H1 (cell line): Measurements from ENCODE around the gene SMG5. TPM values are rescaled to one million over a fixed set of nuclear protein-coding genes. Genes with fewer than 3 reads are reported as not detected.

Source experiments
- CTCF ChIA-PET: fragments of 300-600 bp; sonication (Branson Sonifier 250); formaldehyde crosslinking; loops from one replicate; lab custom pipeline; 2021; ENCODE audit not compliant: partially characterized antibody; lab: Charles Lee
- POLR2A ChIA-PET: fragments of 300-600 bp; sonication (Branson Sonifier 250); formaldehyde crosslinking; loops from one replicate; lab custom pipeline; 2021; ENCODE audit warnings: inconsistent platforms; ENCODE audit not compliant: partially characterized antibody; lab: Charles Lee
- DNase-seq, 2 experiments: peaks; one replicate each; pipeline versions ENCODE4 v3.0.0 to v3.0.0-alpha.2; 2010 to 2022; ENCODE audit warnings: low spot score in 2 of 2, low read depth in 1 of 2, mixed read lengths in 1 of 2
- FAIRE-seq: peaks from 2 replicates; lab custom pipeline; 2011; peaks lifted over from hg19 to GRCh38; lab: Jason Lieb, UNC
- H2AFZ ChIP-seq: 2 replicates; pipeline ENCODE4 v1.8.1; 2012; ENCODE audit warnings: low read length, inconsistent platforms
- H2AK5ac ChIP-seq: 2 replicates; pipeline ENCODE4 v1.6.1; 2013; ENCODE audit warnings: low read depth, low read length
- H2BK120ac ChIP-seq: replicated peaks from 2 replicates; pipeline ENCODE3; 2013; ENCODE audit warnings: low read depth, low read length, inconsistent platforms
- H2BK12ac ChIP-seq: 2 replicates; pipeline ENCODE4 v1.6.1; 2013; ENCODE audit warnings: low read depth, low read length
- H2BK15ac ChIP-seq: 2 replicates; pipeline ENCODE4 v1.6.1; 2013; ENCODE audit warnings: low read length
- H2BK20ac ChIP-seq: 2 replicates; pipeline ENCODE4 v1.6.1; 2013; ENCODE audit warnings: low read length
- H2BK5ac ChIP-seq: 2 replicates; pipeline ENCODE4 v1.6.1; 2013; ENCODE audit warnings: low read depth, low read length
- H3K14ac ChIP-seq: 2 replicates; pipeline ENCODE4 v1.6.1; 2013; ENCODE audit warnings: inconsistent platforms; ENCODE audit not compliant: insufficient read length
- H3K18ac ChIP-seq: 2 replicates; pipeline ENCODE4 v1.6.1; 2013; ENCODE audit warnings: low read length; ENCODE audit errors: extremely low read depth
- H3K23ac ChIP-seq: 2 replicates; pipeline ENCODE4 v1.6.1; 2013; ENCODE audit warnings: inconsistent platforms; ENCODE audit not compliant: insufficient read length
- H3K23me2 ChIP-seq: 2 replicates; pipeline ENCODE4 v1.6.1; 2013; ENCODE audit warnings: low read depth, low read length
- H3K27ac ChIP-seq: 2 replicates; pipeline ENCODE4 v1.6.1; 2011; ENCODE audit warnings: low read depth, low read length, inconsistent platforms
- H3K27me3 ChIP-seq, 4 experiments: replicated peaks in 1 of 4; 1 replicate in 1 of 4; 2 replicates in 3 of 4; pipeline versions ENCODE4 v1.6.1 to v1.8.1; 2011 to 2013; ENCODE audit warnings: low read length in 3 of 4, mild to moderate bottlenecking in 3 of 4, inconsistent platforms in 2 of 4, mixed read lengths in 2 of 4, moderate library complexity in 1 of 4; ENCODE audit not compliant: control insufficient read depth in 3 of 4, insufficient read depth in 3 of 4; ENCODE audit errors: extremely low read depth in 1 of 4
- H3K36me3 ChIP-seq, 4 experiments: 2 replicates each; pipeline versions ENCODE4 v1.6.1 to v1.8.1; 2011 to 2013; ENCODE audit warnings: mild to moderate bottlenecking in 4 of 4, low read length in 3 of 4, moderate library complexity in 2 of 4, control low read depth in 1 of 4, inconsistent platforms in 1 of 4; ENCODE audit not compliant: insufficient read depth in 4 of 4, control insufficient read depth in 2 of 4
- H3K4ac ChIP-seq: replicated peaks from 2 replicates; pipeline ENCODE3; 2013; ENCODE audit warnings: low read length, low read depth, mixed read lengths, inconsistent platforms; ENCODE audit not compliant: insufficient read length
- H3K4me1 ChIP-seq, 4 experiments: replicated peaks in 1 of 4; 1 replicate in 1 of 4; 2 replicates in 3 of 4; pipeline versions ENCODE4 v1.6.1 to v1.8.1; 2011 to 2013; ENCODE audit warnings: low read length in 3 of 4, inconsistent platforms in 2 of 4, mixed read lengths in 1 of 4; ENCODE audit not compliant: insufficient read depth in 4 of 4, control insufficient read depth in 3 of 4
- H3K4me2 ChIP-seq, 2 experiments: 2 replicates each; pipeline versions ENCODE4 v1.6.1 to v1.8.1; 2011 to 2013; ENCODE audit warnings: low read depth in 2 of 2, low read length in 2 of 2, control low read depth in 1 of 2, inconsistent platforms in 1 of 2, mild to moderate bottlenecking in 1 of 2; ENCODE audit not compliant: insufficient read depth in 1 of 2
- H3K4me3 ChIP-seq, 4 experiments: fragments of 200-600, 300-600 bp in 1 of 4; sonication (generic), shearing (Covaris generic), sonication (Bioruptor Twin) in 1 of 4; 2 replicates each; pipeline versions ENCODE4 v1.5.1 to v1.8.1; 2011 to 2016; ENCODE audit warnings: low read length in 4 of 4, low read depth in 3 of 4, control low read depth in 2 of 4, inconsistent platforms in 2 of 4, mild to moderate bottlenecking in 2 of 4, mixed read lengths in 1 of 4, moderate library complexity in 1 of 4; ENCODE audit not compliant: insufficient read depth in 2 of 4; ENCODE audit errors: extremely low read depth in 1 of 4
- H3K56ac ChIP-seq: replicated peaks from 2 replicates; pipeline ENCODE3; 2013; ENCODE audit warnings: low read depth, mild to moderate bottlenecking, mixed read lengths, low read length, inconsistent platforms; ENCODE audit not compliant: insufficient read length
- H3K79me1 ChIP-seq: 2 replicates; pipeline ENCODE4 v1.6.1; 2013; ENCODE audit warnings: low read depth, low read length, control low read depth
- H3K79me2 ChIP-seq, 2 experiments: 2 replicates each; pipeline versions ENCODE4 v1.6.1 to v1.8.1; 2012 to 2013; ENCODE audit warnings: low read length in 2 of 2, mild to moderate bottlenecking in 2 of 2, inconsistent platforms in 1 of 2; ENCODE audit not compliant: insufficient read depth in 2 of 2, control insufficient read depth in 1 of 2
- H3K9ac ChIP-seq, 4 experiments: replicated peaks in 1 of 4; 1 replicate in 1 of 4; 2 replicates in 3 of 4; pipeline versions ENCODE4 v1.6.1 to v1.8.1; 2011 to 2013; ENCODE audit warnings: low read depth in 3 of 4, low read length in 3 of 4, control low read depth in 2 of 4, mild to moderate bottlenecking in 2 of 4, moderate library complexity in 2 of 4, inconsistent platforms in 1 of 4; ENCODE audit errors: extremely low read depth in 1 of 4
- H3K9me3 ChIP-seq, 2 experiments: 2 replicates each; pipeline versions ENCODE4 v1.6.1 to v1.8.1; 2012 to 2013; ENCODE audit warnings: mild to moderate bottlenecking in 2 of 2, moderate library complexity in 2 of 2, control low read depth in 1 of 2, inconsistent platforms in 1 of 2, low read depth in 1 of 2, low read length in 1 of 2, mixed read lengths in 1 of 2; ENCODE audit not compliant: insufficient read depth in 2 of 2
- H4K20me1 ChIP-seq, 2 experiments: replicated peaks in 1 of 2; 2 replicates each; pipeline versions ENCODE3 to v1.8.1; 2011 to 2013; ENCODE audit warnings: inconsistent platforms in 2 of 2, low read length in 2 of 2, mild to moderate bottlenecking in 1 of 2; ENCODE audit not compliant: insufficient read depth in 2 of 2, control insufficient read depth in 1 of 2
- H4K5ac ChIP-seq: 2 replicates; pipeline ENCODE4 v1.6.1; 2013; ENCODE audit warnings: low read length, low read depth, mixed read lengths, inconsistent platforms; ENCODE audit not compliant: insufficient read length
- H4K8ac ChIP-seq: 2 replicates; pipeline ENCODE4 v1.8.0; 2013; ENCODE audit warnings: mild to moderate bottlenecking, moderate library complexity, low read length, inconsistent platforms; ENCODE audit not compliant: insufficient read depth; ENCODE audit errors: extremely low read depth
- H4K91ac ChIP-seq: replicated peaks from 2 replicates; pipeline ENCODE3; 2013; ENCODE audit warnings: low read length, mixed read lengths, inconsistent platforms; ENCODE audit not compliant: insufficient read length
- BRCA1 ChIP-seq: IDR thresholded peaks from 2 replicates; pipeline ENCODE4 v1.6.1; 2012; ENCODE audit warnings: low read depth, low read length, improper control_type of control experiment
- CBX5 ChIP-seq: fragments of 300-800, 300-1000 bp; sonication (generic); IDR thresholded peaks from 2 replicates; pipeline ENCODE4 v1.7.1; 2016; ENCODE audit warnings: antibody characterized with exemption, low read length, low read depth
- CREB1 ChIP-seq: IDR thresholded peaks from 2 replicates; pipeline ENCODE4 v1.6.1; 2012; ENCODE audit warnings: inconsistent platforms
- EGR1 ChIP-seq: IDR thresholded peaks from 2 replicates; pipeline ENCODE4 v1.6.1; 2011; ENCODE audit warnings: low read depth, low read length, borderline replicate concordance
- FOSL1 ChIP-seq: IDR thresholded peaks from 2 replicates; pipeline ENCODE4 v1.6.1; 2011; ENCODE audit warnings: mild to moderate bottlenecking, low read depth, low read length, moderate library complexity; ENCODE audit not compliant: insufficient read depth
- HDAC6 ChIP-seq: IDR thresholded peaks from one replicate; pipeline ENCODE4 v1.7.1; 2012; ENCODE audit warnings: low read depth, mild to moderate bottlenecking, inconsistent platforms, low read length, moderate library complexity
- JUND ChIP-seq: IDR thresholded peaks from 2 replicates; pipeline ENCODE4 v1.6.1; 2011; ENCODE audit warnings: mild to moderate bottlenecking, improper control_type of control experiment, low read length
- KDM4A ChIP-seq: IDR thresholded peaks from one replicate; pipeline ENCODE4 v1.7.1; 2012; ENCODE audit warnings: low read depth, mild to moderate bottlenecking, moderate library complexity, low read length, inconsistent platforms; ENCODE audit not compliant: severe bottlenecking
- POU5F1 ChIP-seq: IDR thresholded peaks from 2 replicates; pipeline ENCODE4 v1.6.1; 2011; ENCODE audit warnings: low read depth, mild to moderate bottlenecking, low read length, moderate library complexity
- RXRA ChIP-seq: IDR thresholded peaks from 2 replicates; pipeline ENCODE4 v1.6.1; 2011; ENCODE audit warnings: low read depth, mild to moderate bottlenecking, low read length, moderate library complexity; ENCODE audit not compliant: insufficient read depth
- SIN3A ChIP-seq, 2 experiments: IDR thresholded peaks in 1 of 2; conservative IDR thresholded peaks in 1 of 2; 2 replicates each; pipeline ENCODE4 v1.6.1; 2011 to 2012; ENCODE audit warnings: low read length in 2 of 2, improper control_type of control experiment in 1 of 2, low read depth in 1 of 2, mild to moderate bottlenecking in 1 of 2
- SIX5 ChIP-seq: IDR thresholded peaks from 2 replicates; pipeline ENCODE4 v1.6.1; 2011; ENCODE audit warnings: mild to moderate bottlenecking, low read depth, low read length
- SP1 ChIP-seq: IDR thresholded peaks from 2 replicates; pipeline ENCODE4 v1.6.1; 2011; ENCODE audit warnings: low read depth, low read length
- SP2 ChIP-seq: IDR thresholded peaks from 2 replicates; pipeline ENCODE4 v1.6.1; 2012; ENCODE audit warnings: mild to moderate bottlenecking, low read length, inconsistent platforms
- WGBS, 2 experiments: shearing (Covaris generic) in 1 of 2; methylation state at CpG; one replicate each; pipeline versions ENCODE4 v1.1.6 to v1.1.7; 2013 to 2015; ENCODE audit warnings: low lambda C conversion rate in 2 of 2, mixed read lengths in 2 of 2, inconsistent platforms in 1 of 2, low coverage in 1 of 2, missing lambda C conversion rate in 1 of 2; ENCODE audit not compliant: insufficient replicate concordance in 2 of 2, insufficient coverage in 1 of 2, insufficient read length in 1 of 2; ENCODE audit errors: extremely low coverage in 1 of 2, missing lambda C conversion rate in 1 of 2; 5-methylcytosine and 5-hydroxymethylcytosine counted together
- polyA plus RNA-seq, 7 experiments: library from polyadenylated mRNA; depleted of rRNA in 3 of 7; stranded (reverse) in 5 of 7; unstranded in 2 of 7; fragments of >200 nt in 5 of 7; fragments of 200-250 nt in 2 of 7; gene quantifications; 1 replicate in 5 of 7; 2 replicates in 1 of 7; 4 replicates in 1 of 7; pipeline versions ENCODE4 v1.2.1 to v1.2.3, GENCODE V29; 2011 to 2013; ENCODE audit warnings: missing spikeins in 2 of 7, mixed read lengths in 2 of 7
- total RNA-seq: library from RNA; stranded (reverse); fragmentation: NEBNext Ultra II Directional; extraction: Animal tissue kit (Norgen Biotek cat#: 25700); gene quantifications from 2 replicates; pipeline ENCODE4 v1.2.1, GENCODE V29; 2021

The SMG5 gene
- total and polyA plus RNA-seq, 2 of the 8 experiments (the other 6 are each of a cell fraction or from before 2014, with no cell fraction given): 32.7 to 98.0 TPM

GRCh38 chr1:156246241-156246780 lies 36.3 kb downstream of the SMG5 start:
- H2BK5ac ChIP-seq: no peak overlapping the region
- no peak overlapping the region for H4K91ac ChIP-seq
- H3K36me3 ChIP-seq: peaks cover 7 to 24% (median 14%) of the 10 kb centered on the region in 4 experiments
- no peak overlapping the region for H3K4ac ChIP-seq
- peaks cover 0 to 16% (median 9%) of the 10 kb centered on the region in 4 experiments for H3K4me1 ChIP-seq
- no peak overlapping the region for H2AFZ ChIP-seq
- H2BK120ac ChIP-seq: no peak overlapping the region
- DNase-seq: no peak
- no peak overlapping the region for H3K56ac ChIP-seq
- H4K20me1 ChIP-seq: peaks cover 2 to 11% of the 10 kb centered on the region in 2 experiments
- no peak overlapping the region for H2BK20ac ChIP-seq
- 0 out of 2 replicates have a peak, but pooled peaks cover 2% of the 10 kb centered on the region for H3K79me1 ChIP-seq
- H3K14ac ChIP-seq: no peak overlapping the region
- no peaks in the 10 kb centered on the region for H3K23me2 ChIP-seq
- no peak overlapping the region for H3K27ac ChIP-seq
- WGBS, 2 experiments: 91% methylated on average over 10 of the region's 10 CpGs; no CpG with 5 or more reads in 1 of the 2 experiments
- H3K27me3 ChIP-seq: no peaks in the 10 kb centered on the region
- H2BK12ac ChIP-seq: no peak overlapping the region
- peak overlapping the region; percentile 79; the same call in 1 of the 2 replicates for H4K8ac ChIP-seq
- CTCF ChIA-PET: interaction anchor here (0.6 to 47.2 kb wide), 10 partner anchors 12 to 113 kb away, joined by 3 to 1265 read pairs (median 4); partner anchors contain the start of genes CCT3, SEMA4A and TSACC
- H3K9ac ChIP-seq: no peak overlapping the region
- H2AK5ac ChIP-seq: 0 out of 2 replicates have a peak overlapping the region, but pooled peaks have one; percentile 39
- peak overlapping the region; percentile 48 for H3K18ac ChIP-seq
- H4K5ac ChIP-seq: no peak overlapping the region
- no peak for FAIRE-seq
- H3K4me3 ChIP-seq: peak overlapping the region in 1 of 4 experiments; percentile 40; a peak in 2 of 8 replicates
- H3K79me2 ChIP-seq: no peaks in the 10 kb centered on the region
- H2BK15ac ChIP-seq: 0 out of 2 replicates have a peak overlapping the region, but pooled peaks have one; percentile 8
- POLR2A ChIA-PET: interaction anchor here (1.0 to 11.8 kb wide), 22 partner anchors 11 to 279 kb away, joined by 3 to 102 read pairs (median 4); partner anchors contain the start of genes PMF1, SEMA4A, SLC25A44 and SMG5
- H3K4me2 ChIP-seq: peak overlapping the region; percentile 30 to 50; a peak in 2 of 4 replicates
- H3K23ac ChIP-seq: no peak overlapping the region
- no peaks in the 10 kb centered on the region for H3K9me3 ChIP-seq
- TF ChIP-seq CBX5 (no peak), SIN3A (conservative IDR thresholded peaks at IDR 0.05 in 1 of 2, IDR thresholded peaks at IDR 0.05 in 1 of 2; ENCODE audit: low read depth in 1 of 2, low read length in 2 of 2) (no peak), BRCA1 (no peak), EGR1 (no peak), POU5F1 (no peak), SIX5 (no peak), JUND (no peak), HDAC6 (no peak), SP2 (no peak), FOSL1 (no peak), RXRA (no peak), CREB1 (no peak), KDM4A (no peak), SP1 (no peak)
